Measurements from ENCODE around the gene SOCS4. TPM values are rescaled to one million over a fixed set of nuclear protein-coding genes. Genes with fewer than 3 reads are reported as not detected.
A peak's percentile ranks its signal among the peaks of the same experiment; 100 is the strongest.

Gene SOCS4
- total and polyA plus RNA-seq, 2 of the 13 experiments (the other 11 are each of a cell fraction or from before 2014, with no cell fraction given), result 4.0 to 10.0 TPM

DNA sequence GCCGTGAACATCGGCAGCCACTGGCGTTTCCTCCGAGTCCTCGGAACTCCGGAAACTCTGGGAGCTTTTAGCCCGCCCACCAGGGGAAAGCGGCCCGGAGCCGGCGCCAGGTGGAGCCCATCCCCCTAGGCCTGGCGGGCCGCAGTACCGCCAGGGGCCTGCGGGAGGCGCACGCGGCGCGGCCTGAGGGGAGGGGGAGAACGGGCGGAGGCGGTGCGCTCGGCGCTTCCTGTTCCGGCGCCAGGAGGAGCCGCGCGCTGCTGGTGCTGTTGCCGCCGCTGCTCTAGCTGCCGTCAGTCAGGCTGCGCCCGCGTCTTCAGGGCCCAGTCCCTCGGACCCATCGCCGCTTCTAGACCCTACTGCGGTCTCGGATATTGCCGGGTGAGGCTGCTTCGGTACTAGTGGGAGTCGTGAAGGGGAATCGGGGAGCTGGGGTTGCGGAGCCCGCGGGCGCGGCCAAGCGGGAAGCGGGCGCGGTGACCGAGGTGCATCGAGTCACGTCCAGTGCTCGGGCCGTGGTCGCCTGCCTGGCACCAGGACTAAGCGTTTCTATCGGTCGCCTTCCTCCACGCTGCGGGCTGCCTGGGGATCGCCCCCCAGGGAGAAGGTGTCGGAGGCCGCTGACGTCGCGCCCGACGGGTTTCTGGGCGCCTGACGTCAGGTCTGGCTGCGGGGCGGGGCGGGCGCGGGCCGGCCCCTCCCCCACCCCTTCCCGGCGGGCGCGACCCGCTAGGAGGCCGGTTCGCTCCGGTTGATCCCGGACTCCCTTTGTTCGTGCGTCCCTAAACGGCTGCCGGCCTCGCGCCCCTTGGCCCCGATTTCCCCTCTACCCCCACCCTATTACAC, 24.6 kb downstream of the SOCS4 start, which contains the start of gene MAPK1IP1L (continued):
- TF ChIP-seq NR0B2 (CRISPR knock-in tag; IDR thresholded peaks at IDR 0.05) (peak; percentile 87; the same call in 1 of the 2 replicates), RERE (CRISPR knock-in tag; IDR thresholded peaks at IDR 0.05; ENCODE audit: low read depth) (peak; percentile 37; the same call in 1 of the 2 replicates), ZNF619 (CRISPR knock-in tag; IDR thresholded peaks at IDR 0.05) (0 out of 2 replicates have a peak, but pooled peaks have one; percentile 69), ZNF878 (CRISPR knock-in tag; IDR thresholded peaks at IDR 0.05) (peak; percentile 75; the same call in 1 of the 2 replicates), MYC (CRISPR knock-in tag; IDR thresholded peaks at IDR 0.05; ENCODE audit: borderline replicate concordance) (peak; percentile 91), ZNF138 (CRISPR knock-in tag; IDR thresholded peaks at IDR 0.05; ENCODE audit: low read depth) (peak; percentile 74; the same call in 1 of the 2 replicates), ZNF256 (CRISPR knock-in tag; conservative IDR thresholded peaks at IDR 0.05) (0 out of 2 replicates have a peak, but pooled peaks have one; percentile 58), ZNF776 (CRISPR knock-in tag; IDR thresholded peaks at IDR 0.05) (peak; percentile 51; the same call in 1 of the 2 replicates), REPIN1 (CRISPR knock-in tag; IDR thresholded peaks at IDR 0.05; ENCODE audit: borderline replicate concordance, low read depth) (peak; percentile 86), ZNF674 (CRISPR knock-in tag; IDR thresholded peaks at IDR 0.05; ENCODE audit: low read depth) (peak; percentile 87), PRDM15 (CRISPR knock-in tag; IDR thresholded peaks at IDR 0.05) (peak; percentile 94)
- TF ChIP-seq, protein P1, sequence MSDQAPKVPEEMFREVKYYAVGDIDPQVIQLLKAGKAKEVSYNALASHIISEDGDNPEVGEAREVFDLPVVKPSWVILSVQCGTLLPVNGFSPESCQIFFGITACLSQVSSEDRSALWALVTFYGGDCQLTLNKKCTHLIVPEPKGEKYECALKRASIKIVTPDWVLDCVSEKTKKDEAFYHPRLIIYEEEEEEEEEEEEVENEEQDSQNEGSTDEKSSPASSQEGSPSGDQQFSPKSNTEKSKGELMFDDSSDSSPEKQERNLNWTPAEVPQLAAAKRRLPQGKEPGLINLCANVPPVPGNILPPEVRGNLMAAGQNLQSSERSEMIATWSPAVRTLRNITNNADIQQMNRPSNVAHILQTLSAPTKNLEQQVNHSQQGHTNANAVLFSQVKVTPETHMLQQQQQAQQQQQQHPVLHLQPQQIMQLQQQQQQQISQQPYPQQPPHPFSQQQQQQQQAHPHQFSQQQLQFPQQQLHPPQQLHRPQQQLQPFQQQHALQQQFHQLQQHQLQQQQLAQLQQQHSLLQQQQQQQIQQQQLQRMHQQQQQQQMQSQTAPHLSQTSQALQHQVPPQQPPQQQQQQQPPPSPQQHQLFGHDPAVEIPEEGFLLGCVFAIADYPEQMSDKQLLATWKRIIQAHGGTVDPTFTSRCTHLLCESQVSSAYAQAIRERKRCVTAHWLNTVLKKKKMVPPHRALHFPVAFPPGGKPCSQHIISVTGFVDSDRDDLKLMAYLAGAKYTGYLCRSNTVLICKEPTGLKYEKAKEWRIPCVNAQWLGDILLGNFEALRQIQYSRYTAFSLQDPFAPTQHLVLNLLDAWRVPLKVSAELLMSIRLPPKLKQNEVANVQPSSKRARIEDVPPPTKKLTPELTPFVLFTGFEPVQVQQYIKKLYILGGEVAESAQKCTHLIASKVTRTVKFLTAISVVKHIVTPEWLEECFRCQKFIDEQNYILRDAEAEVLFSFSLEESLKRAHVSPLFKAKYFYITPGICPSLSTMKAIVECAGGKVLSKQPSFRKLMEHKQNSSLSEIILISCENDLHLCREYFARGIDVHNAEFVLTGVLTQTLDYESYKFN (CRISPR knock-in tag; conservative IDR thresholded peaks at IDR 0.05), result peak; percentile 72
